Measurements from ENCODE around the gene CAPN15.

The CAPN15 gene

DNA sequence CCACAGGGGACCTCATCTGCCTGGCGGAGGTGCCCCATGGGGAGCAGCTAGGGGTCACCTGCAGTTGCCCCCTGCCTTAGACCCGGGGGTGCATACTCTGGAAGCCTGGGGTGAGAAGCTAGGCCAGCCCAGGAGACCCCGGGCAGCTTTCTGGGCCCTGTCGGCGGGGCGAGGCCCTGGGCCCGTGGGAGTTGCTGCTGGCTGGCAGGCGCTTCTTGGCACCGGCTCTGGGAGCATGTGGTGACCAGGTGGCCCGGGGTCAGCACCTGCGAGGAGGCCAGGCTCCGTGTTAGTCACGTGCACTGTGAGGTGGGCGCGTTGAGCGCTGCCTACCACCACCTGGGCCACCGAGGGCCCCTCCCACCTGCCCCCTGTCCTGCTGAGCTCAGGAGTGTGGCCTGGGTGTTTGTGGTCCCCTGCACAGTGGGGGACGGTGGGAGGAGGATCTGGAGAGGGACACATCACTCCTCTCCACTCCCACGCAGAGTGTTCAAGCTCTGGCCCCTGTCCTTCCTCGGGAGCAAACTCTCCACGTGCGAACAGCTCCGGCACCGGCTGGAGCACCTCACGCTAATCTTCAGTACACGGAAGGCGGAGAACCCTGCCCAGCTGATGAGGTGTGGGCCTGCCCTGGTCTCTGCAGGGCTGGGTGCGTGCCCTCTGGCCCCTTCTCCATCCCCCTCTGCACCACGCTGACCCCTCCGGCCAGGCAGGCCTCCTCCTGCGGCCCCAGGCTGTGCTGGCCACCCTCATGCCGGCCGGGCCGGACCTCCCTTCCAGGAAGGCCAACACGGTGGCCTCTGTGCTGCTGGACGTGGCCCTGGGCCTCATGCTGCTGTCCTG lies 48.1 kb downstream of the CAPN15 start:
- FAIRE-seq: no peak
- TF ChIP-seq POLR2AphosphoS5 (IDR thresholded peaks at IDR 0.05; ENCODE audit: low read depth, low read length) (no peak), TAF1 (IDR thresholded peaks at IDR 0.05; ENCODE audit: low read depth, low read length) (no peak), POU2F2 (IDR thresholded peaks at IDR 0.05; ENCODE audit: low read depth, low read length) (no peak), PAX5 (IDR thresholded peaks at IDR 0.05; ENCODE audit: insufficient read depth, low read length, severe bottlenecking) (no peak), SPI1 (IDR thresholded peaks at IDR 0.05; ENCODE audit: low read depth, low read length) (no peak), POLR2A (IDR thresholded peaks at IDR 0.05; ENCODE audit: low read depth, low read length) (no peak)
- no peak for DNase-seq (ENCODE audit: insufficient read length, low spot score)

DNA sequence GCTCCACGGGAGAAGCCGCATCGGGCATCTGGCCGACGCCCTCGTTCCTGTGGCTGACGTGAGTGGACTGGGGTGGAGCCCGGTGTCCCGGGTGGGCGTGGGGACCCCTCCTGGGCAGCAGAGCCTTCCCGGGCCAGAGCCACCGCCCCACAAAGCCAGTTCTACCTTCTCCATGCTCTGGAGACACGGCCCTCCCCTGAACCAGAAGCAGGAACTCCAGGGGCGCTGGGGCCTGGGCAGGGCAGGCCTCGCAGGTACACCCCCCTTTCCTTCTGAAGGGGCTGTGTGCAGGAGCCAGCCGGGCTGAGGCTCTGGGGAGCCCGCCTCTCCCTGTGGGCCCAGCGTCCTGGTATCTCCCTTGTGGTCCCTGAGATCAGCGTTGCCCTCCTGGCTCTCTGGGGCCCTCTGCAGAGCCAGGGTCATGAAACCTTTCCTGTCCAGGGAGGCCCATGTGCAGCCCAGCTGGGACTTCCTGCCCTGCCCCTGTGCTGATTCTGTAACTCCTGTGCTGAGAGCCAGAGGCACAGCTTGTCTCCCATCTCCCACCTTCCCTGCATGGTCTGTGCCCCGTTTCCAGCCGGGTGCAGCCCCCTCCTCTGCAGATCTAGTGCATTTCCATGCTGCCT lies 48.8 kb downstream of the CAPN15 start:
- DNase-seq (ENCODE audit: insufficient read length, low spot score) (no peak), FAIRE-seq (no peak)
- TF ChIP-seq PAX5 (IDR thresholded peaks at IDR 0.05; ENCODE audit: insufficient read depth, low read length, severe bottlenecking) (no peak), POU2F2 (IDR thresholded peaks at IDR 0.05; ENCODE audit: low read depth, low read length) (no peak), SPI1 (IDR thresholded peaks at IDR 0.05; ENCODE audit: low read depth, low read length) (no peak), POLR2A (IDR thresholded peaks at IDR 0.05; ENCODE audit: low read depth, low read length) (no peak), POLR2AphosphoS5 (IDR thresholded peaks at IDR 0.05; ENCODE audit: low read depth, low read length) (no peak), TAF1 (IDR thresholded peaks at IDR 0.05; ENCODE audit: low read depth, low read length) (no peak)

DNA sequence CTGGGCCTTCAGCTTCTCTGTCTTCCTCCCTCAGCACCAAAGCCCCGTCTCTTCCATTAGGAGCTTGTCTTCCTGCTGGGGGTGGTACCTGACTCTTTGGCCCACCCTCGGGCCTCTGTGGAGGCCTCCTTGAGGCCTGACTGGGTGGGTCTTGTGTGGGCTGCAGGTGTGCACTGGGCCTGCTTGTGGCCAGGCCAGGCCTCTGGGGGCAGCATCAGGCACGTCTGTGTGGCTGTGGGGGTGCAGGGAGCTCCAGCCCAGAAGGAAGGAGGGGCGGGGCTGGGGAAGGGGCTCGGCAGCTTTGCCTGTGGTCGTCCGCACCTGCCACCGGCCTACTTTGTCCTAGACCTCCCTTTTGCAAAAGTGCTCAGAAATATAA lies 49.3 kb downstream of the CAPN15 start:
- TF ChIP-seq PAX5 (IDR thresholded peaks at IDR 0.05; ENCODE audit: insufficient read depth, low read length, severe bottlenecking): no peak
- no peak for TF ChIP-seq SPI1 (IDR thresholded peaks at IDR 0.05; ENCODE audit: low read depth, low read length)
- TF ChIP-seq POLR2AphosphoS5 (IDR thresholded peaks at IDR 0.05; ENCODE audit: low read depth, low read length): no peak
- no peak for TF ChIP-seq POLR2A (IDR thresholded peaks at IDR 0.05; ENCODE audit: low read depth, low read length)
- no peak for FAIRE-seq
- DNase-seq (ENCODE audit: insufficient read length, low spot score): no peak

DNA sequence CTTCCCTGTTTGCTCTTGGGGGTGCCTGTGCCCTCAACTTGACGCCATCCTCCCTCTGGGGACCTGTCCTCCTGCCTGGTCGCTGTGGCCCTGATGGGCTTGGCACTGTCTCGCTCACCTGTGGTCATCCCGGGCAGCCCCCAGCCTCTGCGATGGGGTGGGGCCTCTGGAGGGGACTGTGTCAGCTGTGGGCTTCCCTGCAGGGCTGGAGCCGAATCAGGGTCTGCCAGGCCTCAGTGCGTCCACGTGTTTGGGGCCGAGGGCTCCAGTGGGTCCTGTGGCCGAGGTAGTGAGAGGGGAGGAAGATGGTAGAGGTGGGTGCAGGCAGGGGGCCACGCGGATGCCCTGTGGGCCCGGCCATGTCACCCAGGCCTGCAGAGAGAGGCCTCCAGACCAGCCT lies 50.3 kb downstream of the CAPN15 start:
- no peak for DNase-seq (ENCODE audit: insufficient read length, low spot score)
- TF ChIP-seq PAX5 (IDR thresholded peaks at IDR 0.05; ENCODE audit: insufficient read depth, low read length, severe bottlenecking) (no peak), SPI1 (IDR thresholded peaks at IDR 0.05; ENCODE audit: low read depth, low read length) (no peak), POLR2AphosphoS5 (IDR thresholded peaks at IDR 0.05; ENCODE audit: low read depth, low read length) (no peak), POU2F2 (IDR thresholded peaks at IDR 0.05; ENCODE audit: low read depth, low read length) (no peak), TAF1 (IDR thresholded peaks at IDR 0.05; ENCODE audit: low read depth, low read length) (no peak), POLR2A (IDR thresholded peaks at IDR 0.05; ENCODE audit: low read depth, low read length) (no peak)
- FAIRE-seq: no peak

DNA sequence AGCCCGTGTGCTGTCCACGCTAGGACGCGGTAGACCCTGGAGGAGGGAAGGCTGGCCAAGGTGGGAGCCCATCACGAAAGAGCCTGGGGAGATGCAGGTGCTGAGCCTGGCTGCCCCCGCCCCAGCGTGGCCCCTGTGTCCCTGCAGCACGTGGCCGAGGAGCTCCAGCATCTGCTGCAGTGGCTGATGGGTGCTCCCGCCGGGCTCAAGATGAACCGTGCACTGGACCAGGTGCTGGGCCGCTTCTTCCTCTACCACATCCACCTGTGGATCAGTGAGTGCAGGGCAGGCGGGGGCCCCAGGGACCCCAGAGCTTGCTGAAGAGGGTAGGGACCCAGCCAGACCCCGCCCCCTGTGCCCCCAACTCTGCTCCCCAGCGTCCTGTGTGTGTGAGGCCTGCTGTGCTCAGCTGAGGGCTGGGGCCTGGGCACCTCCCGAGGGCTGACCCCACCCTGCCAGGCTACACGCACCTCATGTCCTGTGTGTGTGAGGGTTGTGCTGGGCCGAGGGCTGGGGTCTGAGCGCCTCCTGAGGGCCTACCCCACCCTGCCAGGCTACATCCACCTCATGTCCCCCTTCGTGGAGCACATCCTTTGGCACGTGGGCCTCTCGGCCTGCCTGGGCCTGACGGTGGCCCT lies 50.8 kb downstream of the CAPN15 start:
- TF ChIP-seq POLR2AphosphoS5 (IDR thresholded peaks at IDR 0.05; ENCODE audit: low read depth, low read length): no peak
- no peak for TF ChIP-seq PAX5 (IDR thresholded peaks at IDR 0.05; ENCODE audit: insufficient read depth, low read length, severe bottlenecking)
- TF ChIP-seq TAF1 (IDR thresholded peaks at IDR 0.05; ENCODE audit: low read depth, low read length): no peak
- no peak for TF ChIP-seq SPI1 (IDR thresholded peaks at IDR 0.05; ENCODE audit: low read depth, low read length)
- TF ChIP-seq POLR2A (IDR thresholded peaks at IDR 0.05; ENCODE audit: low read depth, low read length): no peak
- TF ChIP-seq POU2F2 (IDR thresholded peaks at IDR 0.05; ENCODE audit: low read depth, low read length): no peak
- FAIRE-seq (no peak), DNase-seq (ENCODE audit: insufficient read length, low spot score) (no peak)

DNA sequence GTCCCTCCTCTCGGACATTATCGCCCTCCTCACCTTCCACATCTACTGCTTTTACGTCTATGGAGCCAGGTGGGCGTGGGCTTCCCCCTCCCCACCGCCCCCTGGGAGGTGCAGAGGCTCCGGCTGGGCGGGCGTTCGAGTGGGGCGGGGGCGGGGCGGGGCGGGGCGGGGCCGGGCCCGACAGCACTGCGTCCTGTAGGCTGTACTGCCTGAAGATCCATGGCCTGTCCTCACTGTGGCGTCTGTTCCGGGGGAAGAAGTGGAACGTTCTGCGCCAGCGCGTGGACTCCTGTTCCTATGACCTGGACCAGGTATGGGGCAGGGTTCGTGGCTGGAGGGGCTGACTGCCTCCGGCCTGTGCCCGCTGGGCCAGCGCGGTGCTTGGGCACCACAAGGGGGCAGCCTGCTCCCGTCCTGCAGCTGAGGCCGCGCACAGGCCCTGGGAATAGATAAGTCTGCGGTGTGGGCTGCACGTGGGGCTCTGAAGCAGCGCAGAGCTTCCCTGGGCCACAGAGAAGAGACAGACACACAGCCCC lies 51.4 kb downstream of the CAPN15 start:
- peak; percentile 89 for FAIRE-seq

DNA sequence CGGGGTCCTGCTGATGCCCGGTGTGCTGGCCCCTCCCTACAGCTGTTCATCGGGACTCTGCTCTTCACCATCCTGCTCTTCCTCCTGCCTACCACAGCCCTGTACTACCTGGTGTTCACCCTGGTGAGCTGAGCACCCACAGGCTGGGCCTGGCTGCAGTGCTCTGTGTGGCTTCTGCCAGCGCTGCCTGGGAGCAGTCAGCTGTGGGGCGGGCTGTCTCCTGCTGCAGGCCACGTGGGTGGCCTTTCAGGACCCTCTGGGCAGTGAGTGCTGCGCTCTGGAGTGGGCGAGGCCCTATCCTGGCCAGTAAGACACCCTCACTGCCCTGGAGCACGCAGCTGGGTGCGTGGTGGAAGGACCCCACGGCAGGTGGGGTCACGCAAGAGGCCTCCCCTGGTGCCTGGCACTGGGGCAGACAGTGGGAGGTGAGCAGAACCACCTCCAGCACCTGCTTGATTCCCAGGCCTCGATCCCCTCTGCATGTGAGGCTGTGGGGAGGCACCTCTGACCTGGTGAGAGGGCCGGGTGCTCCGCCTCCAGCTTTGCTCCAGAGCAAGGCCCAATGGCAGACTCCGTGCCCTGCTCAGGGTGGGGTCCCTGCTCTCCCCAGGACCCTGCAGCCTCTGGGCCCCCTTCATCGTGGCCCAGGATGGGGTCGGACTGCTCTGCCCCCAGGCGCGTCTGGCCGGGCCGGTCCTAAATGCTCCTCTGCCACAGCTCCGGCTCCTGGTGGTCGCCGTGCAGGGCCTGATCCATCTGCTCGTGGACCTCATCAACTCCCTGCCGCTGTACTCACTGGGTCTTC lies 52.8 kb downstream of the CAPN15 start:
- DNase-seq (ENCODE audit: insufficient read length, low spot score) (no peak), FAIRE-seq (no peak)
- no peak for TF ChIP-seq POU2F2 (IDR thresholded peaks at IDR 0.05; ENCODE audit: low read depth, low read length)
- no peak for TF ChIP-seq SPI1 (IDR thresholded peaks at IDR 0.05; ENCODE audit: low read depth, low read length)
- TF ChIP-seq POLR2AphosphoS5 (IDR thresholded peaks at IDR 0.05; ENCODE audit: low read depth, low read length): no peak
- TF ChIP-seq TAF1 (IDR thresholded peaks at IDR 0.05; ENCODE audit: low read depth, low read length): no peak
- no peak for TF ChIP-seq PAX5 (IDR thresholded peaks at IDR 0.05; ENCODE audit: insufficient read depth, low read length, severe bottlenecking)
- TF ChIP-seq POLR2A (IDR thresholded peaks at IDR 0.05; ENCODE audit: low read depth, low read length): no peak

More for the DNA sequence above, 51.4 kb downstream of the CAPN15 start:
- peak; percentile 87 for DNase-seq (ENCODE audit: insufficient read length, low spot score)
- TF ChIP-seq POLR2A (IDR thresholded peaks at IDR 0.05; ENCODE audit: low read depth, low read length) (no peak), PAX5 (IDR thresholded peaks at IDR 0.05; ENCODE audit: insufficient read depth, low read length, severe bottlenecking) (no peak), SPI1 (IDR thresholded peaks at IDR 0.05; ENCODE audit: low read depth, low read length) (no peak), POLR2AphosphoS5 (IDR thresholded peaks at IDR 0.05; ENCODE audit: low read depth, low read length) (no peak), TAF1 (IDR thresholded peaks at IDR 0.05; ENCODE audit: low read depth, low read length) (no peak), POU2F2 (IDR thresholded peaks at IDR 0.05; ENCODE audit: low read depth, low read length) (no peak)

DNA sequence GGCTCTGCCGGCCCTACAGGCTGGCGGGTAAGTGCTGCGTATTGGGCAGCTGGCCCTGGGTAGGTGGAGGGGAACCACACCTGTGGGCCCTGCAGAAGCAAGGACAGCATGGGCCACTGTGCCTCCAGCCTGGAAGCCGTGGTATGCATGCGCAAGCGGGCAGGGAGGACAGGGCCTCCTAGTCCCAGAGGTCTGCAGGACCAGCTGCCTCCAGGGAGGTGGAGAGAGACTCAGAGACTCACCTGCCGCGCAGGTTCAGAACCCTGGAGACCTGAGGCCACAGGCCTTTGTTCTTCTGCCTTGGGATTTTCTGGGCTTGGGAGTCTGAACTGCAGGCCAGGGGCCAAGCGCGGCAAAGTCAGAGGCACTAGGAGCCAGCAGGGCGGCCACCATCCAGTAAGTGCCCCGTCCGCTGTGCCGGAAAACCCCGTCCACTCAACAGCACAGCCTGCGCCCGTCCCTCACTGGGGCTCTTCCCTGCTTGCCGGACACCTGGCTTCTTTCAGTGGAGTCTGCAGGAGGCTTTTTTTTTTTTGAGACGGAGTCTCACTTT lies 53.5 kb downstream of the CAPN15 start:
- TF ChIP-seq TAF1 (IDR thresholded peaks at IDR 0.05; ENCODE audit: low read depth, low read length): no peak
- TF ChIP-seq POU2F2 (IDR thresholded peaks at IDR 0.05; ENCODE audit: low read depth, low read length): no peak
- TF ChIP-seq POLR2AphosphoS5 (IDR thresholded peaks at IDR 0.05; ENCODE audit: low read depth, low read length): no peak
- no peak for TF ChIP-seq PAX5 (IDR thresholded peaks at IDR 0.05; ENCODE audit: insufficient read depth, low read length, severe bottlenecking)
- TF ChIP-seq POLR2A (IDR thresholded peaks at IDR 0.05; ENCODE audit: low read depth, low read length): no peak
- TF ChIP-seq SPI1 (IDR thresholded peaks at IDR 0.05; ENCODE audit: low read depth, low read length): no peak
- DNase-seq (ENCODE audit: insufficient read length, low spot score): no peak
- no peak for FAIRE-seq

Measured in GM12891 (cell line).